HL-60 (cell line): ENCODE data around the gene ZNF462.

Source experiments
- DNase-seq, 2 experiments: peaks; one replicate each; pipeline ENCODE4 v3.0.0-alpha.2; 2010 to 2020; ENCODE audit warnings: low read depth in 1 of 2, low spot score in 1 of 2
- H3K27ac ChIP-seq: fragments of 250-450 bp; sonication (Bioruptor Pico); replicated peaks from 2 replicates; pipeline ENCODE4 v1.5.1; 2020; ENCODE audit warnings: mild to moderate bottlenecking, moderate library complexity
- H3K27me3 ChIP-seq: fragments of 250-450 bp; sonication (Bioruptor Pico); 2 replicates; pipeline ENCODE4 v1.5.1; 2021; ENCODE audit warnings: mild to moderate bottlenecking, moderate library complexity; ENCODE audit not compliant: insufficient read depth, poor library complexity, severe bottlenecking
- H3K4me3 ChIP-seq: replicated peaks from 2 replicates; pipeline ENCODE4 v1.5.1; 2011; ENCODE audit warnings: mild to moderate bottlenecking, control low read depth, low read length; ENCODE audit not compliant: insufficient read depth
- CTCF ChIP-seq: IDR thresholded peaks from one replicate; pipeline ENCODE4 v1.5.1; 2011; ENCODE audit warnings: low read length, control low read depth, inconsistent platforms; ENCODE audit not compliant: insufficient read depth
- GABPA ChIP-seq: IDR thresholded peaks from 2 replicates; pipeline ENCODE4 v1.6.1; 2012; ENCODE audit warnings: low read depth
- POLR2AphosphoS5 ChIP-seq: IDR thresholded peaks from 2 replicates; pipeline ENCODE4 v1.6.1; 2012; ENCODE audit warnings: low read depth
- REST ChIP-seq: IDR thresholded peaks from 2 replicates; pipeline ENCODE4 v1.6.1; 2012; ENCODE audit warnings: low read depth; ENCODE audit not compliant: insufficient replicate concordance
- SPI1 ChIP-seq: IDR thresholded peaks from 2 replicates; pipeline ENCODE4 v1.6.1; 2012; ENCODE audit warnings: low read depth, mild to moderate bottlenecking, borderline replicate concordance

The ZNF462 gene

GRCh38 chr9:106887066-106887465 is 24.1 kb downstream of the ZNF462 start:
- no peak overlapping the region for H3K4me3 ChIP-seq
- no peak for DNase-seq
- TF ChIP-seq POLR2AphosphoS5: no peak
- TF ChIP-seq GABPA: no peak
- TF ChIP-seq CTCF: no peak
- no peak for TF ChIP-seq REST
- no peak overlapping the region for H3K27ac ChIP-seq
- no peaks in the 10 kb centered on the region for H3K27me3 ChIP-seq

- no peak overlapping the region for H3K27ac ChIP-seq
- no peak for DNase-seq
- no peak overlapping the region for H3K4me3 ChIP-seq
- no peak for TF ChIP-seq CTCF
- TF ChIP-seq GABPA: no peak
- no peak for TF ChIP-seq REST
- no peak for TF ChIP-seq POLR2AphosphoS5
- no peak for TF ChIP-seq SPI1
- no peaks in the 10 kb centered on the region for H3K27me3 ChIP-seq
Measured at GRCh38 chr9:106889061-106889590, 26.2 kb downstream of the ZNF462 start.

- TF ChIP-seq POLR2AphosphoS5 (no peak), SPI1 (no peak), GABPA (no peak), CTCF (no peak)
- Histone ChIP-seq H3K4me3 (no peak overlapping the region), H3K27ac (no peak overlapping the region), H3K27me3 (no peaks in the 10 kb centered on the region)
- DNase-seq: no peak
Measured at GRCh38 chr9:106890608-106891007, 27.6 kb downstream of the ZNF462 start.

GRCh38 chr9:106891286-106891685 is 28.3 kb downstream of the ZNF462 start:
- no peak overlapping the region for H3K4me3 ChIP-seq
- no peak for TF ChIP-seq POLR2AphosphoS5
- TF ChIP-seq CTCF: no peak
- TF ChIP-seq REST: no peak
- no peak for TF ChIP-seq SPI1
- no peaks in the 10 kb centered on the region for H3K27me3 ChIP-seq
- no peak overlapping the region for H3K27ac ChIP-seq
- DNase-seq: no peak
